GM20000 (cell line): ENCODE data around the gene MAP2K5.

Source experiments
- DNase-seq: peaks from one replicate; pipeline ENCODE4 v3.0.0; 2012; ENCODE audit warnings: low spot score
- CTCF ChIP-seq: IDR thresholded peaks from 2 replicates; pipeline ENCODE4 v1.5.1; 2012; ENCODE audit warnings: mild to moderate bottlenecking, control low read depth; ENCODE audit errors: extremely low read depth, missing control alignments

Gene MAP2K5

GRCh38 chr15:67825881-67826716 lies 283.6 kb downstream of the MAP2K5 start:
- no peak for TF ChIP-seq CTCF

GRCh38 chr15:67826717-67827561 lies 284.4 kb downstream of the MAP2K5 start:
- DNase-seq: peak; percentile 52

More at GRCh38 chr15:67825881-67826716, 283.6 kb downstream of the MAP2K5 start:
- DNase-seq: no peak

DNA sequence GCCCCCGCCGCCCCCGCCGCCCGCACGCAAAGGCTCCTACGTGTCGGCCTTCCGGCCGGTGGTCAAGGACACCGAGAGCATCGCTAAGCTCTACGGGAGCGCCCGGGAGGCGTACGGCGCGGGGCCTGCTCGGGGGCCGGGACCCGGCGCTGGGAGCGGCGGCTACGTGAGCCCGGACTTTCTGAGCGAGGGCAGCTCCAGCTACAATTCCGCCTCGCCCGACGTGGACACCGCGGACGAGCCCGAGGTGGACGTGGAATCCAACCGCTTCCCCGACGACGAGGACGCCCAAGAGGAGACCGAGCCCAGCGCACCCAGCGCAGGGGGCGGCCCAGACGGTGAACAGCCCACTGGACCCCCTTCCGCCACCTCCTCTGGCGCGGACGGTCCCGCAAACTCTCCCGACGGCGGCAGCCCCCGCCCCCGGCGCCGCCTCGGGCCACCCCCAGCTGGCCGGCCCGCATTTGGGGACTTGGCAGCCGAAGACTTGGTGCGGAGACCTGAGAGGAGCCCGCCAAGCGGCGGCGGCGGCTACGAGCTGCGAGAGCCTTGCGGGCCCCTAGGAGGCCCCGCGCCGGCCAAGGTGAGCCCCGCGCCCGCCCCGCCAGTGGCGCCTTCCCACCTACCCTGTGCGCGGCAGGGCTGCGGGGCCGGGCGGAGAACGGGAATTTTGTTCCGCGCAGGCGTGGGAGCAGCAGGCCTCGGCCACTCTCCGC lies 285.2 kb downstream of the MAP2K5 start:
- no peak for TF ChIP-seq CTCF

More at GRCh38 chr15:67826717-67827561, 284.4 kb downstream of the MAP2K5 start:
- TF ChIP-seq CTCF: no peak

GRCh38 chr15:67828278-67828968 lies 285.9 kb downstream of the MAP2K5 start:
- no peak for DNase-seq
- no peak for TF ChIP-seq CTCF

More for the DNA sequence above, 285.2 kb downstream of the MAP2K5 start:
- no peak for DNase-seq

GRCh38 chr15:67828969-67829646 lies 286.6 kb downstream of the MAP2K5 start:
- no peak for TF ChIP-seq CTCF
- no peak for DNase-seq

DNA sequence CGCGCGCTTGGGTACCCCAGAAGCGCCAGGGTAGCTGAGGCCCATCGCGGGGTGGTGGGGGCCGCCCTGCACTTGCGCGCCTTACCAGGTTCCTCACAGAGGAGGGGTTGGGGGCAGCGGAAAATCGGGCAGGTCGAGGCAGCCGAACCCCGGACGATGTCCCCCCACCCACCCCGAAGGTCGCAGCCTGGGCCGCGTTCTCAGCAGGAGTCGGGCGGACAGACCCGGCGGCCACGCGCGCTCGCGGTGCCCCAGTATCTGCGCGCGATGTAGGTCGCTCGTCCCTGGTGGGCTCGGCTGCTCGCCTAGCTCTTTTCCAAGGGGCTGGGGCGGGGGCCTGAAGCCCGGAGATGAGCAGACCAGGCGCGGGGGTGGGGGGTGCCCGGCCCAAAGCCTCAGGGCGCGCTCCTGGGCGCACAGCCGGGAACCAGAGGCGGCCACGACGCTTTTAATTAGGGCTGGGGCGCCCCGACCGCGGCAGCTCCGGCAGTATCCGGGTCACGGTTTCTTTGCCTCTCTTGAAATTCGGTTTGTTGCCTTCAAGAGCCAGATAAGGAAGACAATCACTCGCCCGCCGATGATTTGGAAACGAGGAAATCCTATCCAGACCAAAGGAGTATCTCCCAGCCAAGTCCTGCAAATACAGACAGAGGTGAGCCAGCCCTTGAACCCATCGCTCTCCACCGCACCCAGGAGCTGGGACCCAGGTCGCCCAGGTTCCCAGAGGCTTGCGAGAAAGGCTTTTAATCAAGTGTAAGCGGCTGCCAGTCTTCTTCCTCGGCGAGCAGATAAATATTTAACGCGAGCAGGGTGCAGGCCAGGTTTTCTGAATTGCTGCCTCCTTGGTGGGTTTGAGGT lies 287.4 kb downstream of the MAP2K5 start:
- TF ChIP-seq CTCF: no peak
- DNase-seq: no peak
